HCT116 (cell line): ENCODE measurements around the gene DCTN1. TPM values are rescaled to one million over a fixed set of nuclear protein-coding genes. Genes with fewer than 3 reads are reported as not detected.

Source experiments
- ATAC-seq: fragments of 200-7000 bp; cut with Tn5 transposase; 2 replicates; pipeline ENCODE4 v1.9.1; 2020; ENCODE audit warnings: mild to moderate bottlenecking, moderate library complexity
- BruUV-seq: library from RNA; stranded (reverse); fragments of 400-500 nt; replicated peaks from 2 replicates; lab custom pipeline; 2021; lab: Mats Ljungman, UMichigan
- CTCF ChIA-PET: fragments of 300-600 bp; sonication (Branson Sonifier 250); formaldehyde crosslinking; loops from one replicate; lab custom pipeline; 2021; ENCODE audit warnings: antibody characterized with exemption; lab: Charles Lee
- POLR2A ChIA-PET: fragments of 300-600, 350-600 bp; sonication (Branson Sonifier 250); formaldehyde crosslinking; loops from one replicate; lab custom pipeline; 2021; ENCODE audit warnings: antibody characterized with exemption; lab: Charles Lee
- RAD21 ChIA-PET, 2 experiments: fragments of 300-600 bp; sonication (Branson Sonifier 250); formaldehyde crosslinking; loops; one replicate each; lab custom pipeline; 2023; ENCODE audit warnings: low total read pairs in 2 of 2; ENCODE audit not compliant: uncharacterized antibody in 2 of 2, unreplicated experiment in 2 of 2, low non-redundant PET in 1 of 2; lab: Charles Lee
- DNase-seq: peaks from one replicate; pipeline ENCODE4 v3.0.0-alpha.2; 2010; ENCODE audit warnings: low read depth, low spot score
- H2AFZ ChIP-seq: fragments of 200-600 bp; shearing (Covaris generic), sonication (generic); 2 replicates; pipeline ENCODE4 v1.6.1; 2017; ENCODE audit warnings: low read depth, mixed run types, mixed read lengths, antibody characterized with exemption, low read length; ENCODE audit not compliant: poor library complexity, severe bottlenecking
- H3K27ac ChIP-seq: 2 replicates; pipeline ENCODE4 v1.5.1; 2012; ENCODE audit warnings: low read depth, low read length
- H3K27me3 ChIP-seq: fragments of 200-600 bp; sonication (generic); 2 replicates; pipeline ENCODE4 v1.6.1; 2016; ENCODE audit warnings: mixed run types, low read length, mixed read lengths; ENCODE audit not compliant: insufficient read depth
- H3K36me3 ChIP-seq, 2 experiments: fragments of 200-500 bp in 1 of 2; fragments of 200-600 bp in 1 of 2; sonication (Bioruptor generic) in 1 of 2; sonication (generic) in 1 of 2; 2 replicates each; pipeline versions ENCODE4 v1.5.1 to v1.6.1; 2014 to 2016; ENCODE audit warnings: low read length in 2 of 2, inconsistent platforms in 1 of 2, mixed read lengths in 1 of 2, mixed run types in 1 of 2; ENCODE audit not compliant: insufficient read depth in 2 of 2, control insufficient read depth in 1 of 2
- H3K4me1 ChIP-seq, 2 experiments: fragments of 200-600 bp in 1 of 2; sonication (generic) in 1 of 2; 2 replicates each; pipeline versions ENCODE4 v1.5.1 to v1.6.1; 2012 to 2017; ENCODE audit warnings: low read length in 2 of 2, inconsistent platforms in 1 of 2, mild to moderate bottlenecking in 1 of 2, mixed read lengths in 1 of 2, mixed run types in 1 of 2, moderate library complexity in 1 of 2; ENCODE audit not compliant: insufficient read depth in 2 of 2, control insufficient read depth in 1 of 2
- H3K4me2 ChIP-seq: fragments of 200-600 bp; sonication (generic); 2 replicates; pipeline ENCODE4 v1.6.1; 2017; ENCODE audit warnings: mixed run types, low read length, mixed read lengths
- H3K4me3 ChIP-seq, 2 experiments: fragments of 200-600 bp in 1 of 2; sonication (generic) in 1 of 2; replicated peaks in 1 of 2; 2 replicates each; pipeline ENCODE4 v1.5.1; 2011 to 2016; ENCODE audit warnings: low read length in 2 of 2, control low read depth in 1 of 2, low read depth in 1 of 2, mild to moderate bottlenecking in 1 of 2, mixed read lengths in 1 of 2, mixed run types in 1 of 2
- H3K79me2 ChIP-seq: fragments of 200-600 bp; sonication (generic); 2 replicates; pipeline ENCODE4 v1.6.1; 2017; ENCODE audit warnings: mild to moderate bottlenecking, mixed run types, low read length, moderate library complexity, mixed read lengths; ENCODE audit not compliant: insufficient read depth
- H3K9ac ChIP-seq: fragments of 200-600 bp; sonication (generic); 2 replicates; pipeline ENCODE4 v1.6.1; 2016; ENCODE audit warnings: low read length, mixed read lengths
- H3K9me2 ChIP-seq: fragments of 200-600 bp; sonication (generic), shearing (Covaris generic); 2 replicates; pipeline ENCODE4 v1.6.1; 2017; ENCODE audit warnings: mixed run types, mild to moderate bottlenecking, moderate library complexity; ENCODE audit not compliant: insufficient read depth
- H3K9me3 ChIP-seq, 2 experiments: fragments of 200-500 bp in 1 of 2; fragments of 200-600 bp in 1 of 2; sonication (Bioruptor generic) in 1 of 2; sonication (generic) in 1 of 2; 2 replicates each; pipeline ENCODE4 v1.6.1; 2014 to 2017; ENCODE audit warnings: low read length in 2 of 2, mixed read lengths in 2 of 2, inconsistent platforms in 1 of 2, low read depth in 1 of 2, mild to moderate bottlenecking in 1 of 2, mixed run types in 1 of 2, moderate library complexity in 1 of 2; ENCODE audit not compliant: control insufficient read depth in 1 of 2, insufficient read depth in 1 of 2
- H4K20me1 ChIP-seq: fragments of 200-600 bp; sonication (generic), shearing (Covaris generic); 2 replicates; pipeline ENCODE4 v1.6.1; 2017; ENCODE audit warnings: mixed run types, mild to moderate bottlenecking, moderate library complexity; ENCODE audit not compliant: insufficient read depth
- ATF3 ChIP-seq: IDR thresholded peaks from 2 replicates; pipeline ENCODE4 v1.6.1; 2012
- CEBPB ChIP-seq: IDR thresholded peaks from 2 replicates; pipeline ENCODE4 v1.6.1; 2012; ENCODE audit warnings: low read depth
- CTCF ChIP-seq, 3 experiments: fragments of 200-600 bp in 1 of 3; sonication (generic) in 1 of 3; IDR thresholded peaks in 2 of 3; conservative IDR thresholded peaks in 1 of 3; 2 replicates each; pipeline ENCODE4 v1.5.1; 2012 to 2017; ENCODE audit warnings: low read depth in 2 of 3, low read length in 2 of 3, antibody characterized with exemption in 1 of 3, borderline replicate concordance in 1 of 3, control low read depth in 1 of 3, mild to moderate bottlenecking in 1 of 3, mixed read lengths in 1 of 3, mixed run types in 1 of 3, moderate library complexity in 1 of 3; ENCODE audit not compliant: insufficient read depth in 1 of 3
- EGR1 ChIP-seq: IDR thresholded peaks from 2 replicates; pipeline ENCODE4 v1.6.1; 2012; ENCODE audit warnings: low read depth
- ELF1 ChIP-seq: IDR thresholded peaks from 2 replicates; pipeline ENCODE4 v1.6.1; 2012; ENCODE audit warnings: low read depth, borderline replicate concordance
- EZH2 ChIP-seq: fragments of 200-600 bp; sonication (generic); IDR thresholded peaks from 2 replicates; pipeline ENCODE4 v1.6.1; 2017; ENCODE audit warnings: antibody characterized with exemption, mixed run types
- EZH2phosphoT487 ChIP-seq: fragments of 200-600 bp; IDR thresholded peaks from 2 replicates; pipeline ENCODE4 v1.6.1; 2018; ENCODE audit warnings: antibody characterized with exemption, borderline replicate concordance
- FOSL1 ChIP-seq: IDR thresholded peaks from 2 replicates; pipeline ENCODE4 v1.6.1; 2012; ENCODE audit warnings: low read depth
- JUND ChIP-seq: IDR thresholded peaks from 2 replicates; pipeline ENCODE4 v1.6.1; 2012
- POLR2A ChIP-seq: IDR thresholded peaks from 2 replicates; pipeline ENCODE4 v1.7.0; 2011; ENCODE audit warnings: borderline replicate concordance; ENCODE audit not compliant: insufficient read depth, insufficient read length; ENCODE audit errors: extremely low read depth
- POLR2AphosphoS5 ChIP-seq: IDR thresholded peaks from 2 replicates; pipeline ENCODE4 v1.6.1; 2011; ENCODE audit warnings: mild to moderate bottlenecking, low read depth, low read length, moderate library complexity
- RAD21 ChIP-seq: IDR thresholded peaks from 2 replicates; pipeline ENCODE4 v1.6.1; 2012; ENCODE audit warnings: low read depth, mild to moderate bottlenecking
- SIN3A ChIP-seq: IDR thresholded peaks from 2 replicates; pipeline ENCODE4 v1.6.1; 2012; ENCODE audit warnings: low read depth
- SP1 ChIP-seq: IDR thresholded peaks from 2 replicates; pipeline ENCODE4 v1.6.1; 2012; ENCODE audit warnings: low read depth
- SRF ChIP-seq: IDR thresholded peaks from 2 replicates; pipeline ENCODE4 v1.6.1; 2012; ENCODE audit warnings: low read depth
- YY1 ChIP-seq: IDR thresholded peaks from 2 replicates; pipeline ENCODE4 v1.6.1; 2011; ENCODE audit warnings: low read length, low read depth, moderate library complexity, mild to moderate bottlenecking; ENCODE audit not compliant: insufficient replicate concordance; ENCODE audit errors: extremely low read depth
- ZBTB33 ChIP-seq: IDR thresholded peaks from 2 replicates; pipeline ENCODE4 v1.6.1; 2011; ENCODE audit warnings: mild to moderate bottlenecking, low read length, moderate library complexity; ENCODE audit not compliant: insufficient replicate concordance; ENCODE audit errors: extremely low read depth
- ZFX ChIP-seq: fragments of 450-650 bp; IDR thresholded peaks from 2 replicates; pipeline ENCODE4 v1.6.1; 2017
- ZNF274 ChIP-seq: fragments of 200-500 bp; sonication (Bioruptor generic); IDR thresholded peaks from 2 replicates; pipeline ENCODE4 v1.6.1; 2014; ENCODE audit warnings: mild to moderate bottlenecking, low read depth, low read length, inconsistent platforms
- intact Hi-C: fragments of 100-400 bp; cut with micrococcal nuclease; formaldehyde crosslinking; loops from 2 replicates; pipeline ENCODE4 v1.10.0; 2022
- total RNA-seq: library from RNA; stranded (reverse); gene quantifications from one replicate; pipeline ENCODE4 v1.2.1, GENCODE V29; 2021; ENCODE audit not compliant: unreplicated experiment
- TF ChIP-seq, protein P1 (sequence below): IDR thresholded peaks from 2 replicates; pipeline ENCODE4 v1.6.1; 2012

Gene DCTN1
- total RNA-seq, 1 experiment from 2014 or later, result 129 TPM

DNA sequence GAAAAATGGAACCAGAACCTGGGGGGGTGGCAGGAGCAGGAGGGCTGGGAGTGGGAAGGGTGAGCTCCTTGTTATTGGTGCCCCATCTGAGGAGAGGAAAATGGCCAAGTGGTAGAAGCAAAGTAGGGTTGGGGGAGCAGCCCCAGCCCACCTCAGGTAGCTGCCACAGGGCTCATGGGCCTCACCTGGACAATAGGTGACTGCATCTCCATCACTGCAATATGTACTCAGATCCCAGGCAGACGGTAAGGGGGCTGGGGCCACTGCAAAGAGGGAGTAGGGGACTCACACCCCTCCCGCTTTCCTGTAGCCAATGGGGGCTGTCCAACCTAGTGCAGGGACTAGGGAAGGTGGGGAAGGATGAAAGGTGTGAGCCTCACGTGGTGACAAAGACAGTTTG is 37.1 kb upstream of the DCTN1 start:
- H3K9ac ChIP-seq, result no peak overlapping the region
- no TSS peak for BruUV-seq
- intact Hi-C loops, result no loop called here
- no peaks in the 10 kb centered on the region for H3K9me3 ChIP-seq
- TF ChIP-seq YY1 (no peak), ZBTB33 (no peak), JUND (no peak), POLR2A (no peak), FOSL1 (no peak), EZH2phosphoT487 (no peak), SIN3A (no peak), ZNF274 (no peak), SRF (no peak), EGR1 (no peak), POLR2AphosphoS5 (no peak), ATF3 (no peak), RAD21 (no peak), ZFX (no peak), CTCF (IDR thresholded peaks at IDR 0.05 in 2 of 3, conservative IDR thresholded peaks at IDR 0.05 in 1 of 3; ENCODE audit: borderline replicate concordance in 1 of 3, insufficient read depth in 1 of 3, low read depth in 2 of 3, low read length in 2 of 3) (no peak), SP1 (no peak), ELF1 (no peak), CEBPB (no peak), EZH2 (no peak)
- TF ChIP-seq, protein P1, sequence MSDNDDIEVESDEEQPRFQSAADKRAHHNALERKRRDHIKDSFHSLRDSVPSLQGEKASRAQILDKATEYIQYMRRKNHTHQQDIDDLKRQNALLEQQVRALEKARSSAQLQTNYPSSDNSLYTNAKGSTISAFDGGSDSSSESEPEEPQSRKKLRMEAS, result no peak
- no peak for ATAC-seq
- H3K4me1 ChIP-seq, result peaks cover 0 to 18% of the 10 kb centered on the region in 2 experiments; a peak in 2 of 4 replicates
- H2AFZ ChIP-seq, result no peak overlapping the region
- no peak overlapping the region for H3K27ac ChIP-seq
- DNase-seq, result no peak
- H3K9me2 ChIP-seq, result no peaks in the 10 kb centered on the region
- ChIA-PET POLR2A (no interaction called here), RAD21 (no interaction called here), CTCF (no interaction called here)
- H3K36me3 ChIP-seq, result no peaks in the 10 kb centered on the region
- H3K27me3 ChIP-seq, result no peaks in the 10 kb centered on the region
- no peak overlapping the region for H3K4me3 ChIP-seq
- H4K20me1 ChIP-seq, result no peaks in the 10 kb centered on the region
- H3K79me2 ChIP-seq, result no peaks in the 10 kb centered on the region
- no peak overlapping the region for H3K4me2 ChIP-seq
